Right lobe of liver (tissue), 4 donors: ENCODE data around the gene HLA-DRB5.

Experiments
- POLR2A ChIP-seq: fragments of 450-650 bp; IDR thresholded peaks from one replicate; pipeline ENCODE4 v1.6.1; 2017; ENCODE audit warnings: antibody characterized with exemption, mild to moderate bottlenecking
- TF ChIP-seq, protein P1 (sequence below), 4 donors: fragments of 200-600 bp in 3 of 4; fragments of 450-650 bp in 1 of 4; IDR thresholded peaks; one replicate each; pipeline versions ENCODE4 v1.5.1 to v1.8.0; 2016 to 2022; ENCODE audit warnings: antibody characterized with exemption in 4 of 4, mild to moderate bottlenecking in 2 of 4
- donor health status: DM: no; HTN: no; CAD: no.
- donor health status: DM: no; HTN: no; CAD: no.
- donor health status: DM: no; HTN: yes; CAD: no.

GRCh38 chr6:32576250-32576649 is 46.2 kb upstream of the HLA-DRB5 start:
- TF ChIP-seq POLR2A = no peak
- TF ChIP-seq, protein P1, sequence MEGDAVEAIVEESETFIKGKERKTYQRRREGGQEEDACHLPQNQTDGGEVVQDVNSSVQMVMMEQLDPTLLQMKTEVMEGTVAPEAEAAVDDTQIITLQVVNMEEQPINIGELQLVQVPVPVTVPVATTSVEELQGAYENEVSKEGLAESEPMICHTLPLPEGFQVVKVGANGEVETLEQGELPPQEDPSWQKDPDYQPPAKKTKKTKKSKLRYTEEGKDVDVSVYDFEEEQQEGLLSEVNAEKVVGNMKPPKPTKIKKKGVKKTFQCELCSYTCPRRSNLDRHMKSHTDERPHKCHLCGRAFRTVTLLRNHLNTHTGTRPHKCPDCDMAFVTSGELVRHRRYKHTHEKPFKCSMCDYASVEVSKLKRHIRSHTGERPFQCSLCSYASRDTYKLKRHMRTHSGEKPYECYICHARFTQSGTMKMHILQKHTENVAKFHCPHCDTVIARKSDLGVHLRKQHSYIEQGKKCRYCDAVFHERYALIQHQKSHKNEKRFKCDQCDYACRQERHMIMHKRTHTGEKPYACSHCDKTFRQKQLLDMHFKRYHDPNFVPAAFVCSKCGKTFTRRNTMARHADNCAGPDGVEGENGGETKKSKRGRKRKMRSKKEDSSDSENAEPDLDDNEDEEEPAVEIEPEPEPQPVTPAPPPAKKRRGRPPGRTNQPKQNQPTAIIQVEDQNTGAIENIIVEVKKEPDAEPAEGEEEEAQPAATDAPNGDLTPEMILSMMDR (IDR thresholded peaks at IDR 0.05) = no peak
